Neural progenitor cell (in vitro differentiated cells): Measurements from ENCODE around the gene ROR2.

ENCODE experiments used
- EZH2 ChIP-seq: fragments of 200-600 bp; sonication (generic); IDR thresholded peaks from 2 replicates; pipeline ENCODE4 v1.6.1; 2017; ENCODE audit warnings: antibody characterized with exemption, mild to moderate bottlenecking, moderate library complexity
- TF ChIP-seq, protein P1 (sequence below): fragments of 200-600 bp; sonication (generic); IDR thresholded peaks from 2 replicates; pipeline ENCODE4 v1.5.1; 2017; ENCODE audit warnings: antibody characterized with exemption, mild to moderate bottlenecking

GRCh38 chr9:91900055-91900796 is 49.8 kb downstream of the ROR2 start:
- TF ChIP-seq, protein P1, sequence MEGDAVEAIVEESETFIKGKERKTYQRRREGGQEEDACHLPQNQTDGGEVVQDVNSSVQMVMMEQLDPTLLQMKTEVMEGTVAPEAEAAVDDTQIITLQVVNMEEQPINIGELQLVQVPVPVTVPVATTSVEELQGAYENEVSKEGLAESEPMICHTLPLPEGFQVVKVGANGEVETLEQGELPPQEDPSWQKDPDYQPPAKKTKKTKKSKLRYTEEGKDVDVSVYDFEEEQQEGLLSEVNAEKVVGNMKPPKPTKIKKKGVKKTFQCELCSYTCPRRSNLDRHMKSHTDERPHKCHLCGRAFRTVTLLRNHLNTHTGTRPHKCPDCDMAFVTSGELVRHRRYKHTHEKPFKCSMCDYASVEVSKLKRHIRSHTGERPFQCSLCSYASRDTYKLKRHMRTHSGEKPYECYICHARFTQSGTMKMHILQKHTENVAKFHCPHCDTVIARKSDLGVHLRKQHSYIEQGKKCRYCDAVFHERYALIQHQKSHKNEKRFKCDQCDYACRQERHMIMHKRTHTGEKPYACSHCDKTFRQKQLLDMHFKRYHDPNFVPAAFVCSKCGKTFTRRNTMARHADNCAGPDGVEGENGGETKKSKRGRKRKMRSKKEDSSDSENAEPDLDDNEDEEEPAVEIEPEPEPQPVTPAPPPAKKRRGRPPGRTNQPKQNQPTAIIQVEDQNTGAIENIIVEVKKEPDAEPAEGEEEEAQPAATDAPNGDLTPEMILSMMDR: no peak
- TF ChIP-seq EZH2: no peak
